GM19239 (cell line): ENCODE data around the gene CCDC106.

Experiments used
- DNase-seq: peaks from one replicate; pipeline ENCODE4 v3.0.0; 2011; ENCODE audit warnings: low spot score; ENCODE audit not compliant: insufficient read length
- FAIRE-seq: peaks from 2 replicates; lab custom pipeline; 2011; peaks lifted over from hg19 to GRCh38; lab: Jason Lieb, UNC

Gene CCDC106

GRCh38 chr19:55692681-55693081, 44.7 kb downstream of the CCDC106 start:
- no peak for DNase-seq
- FAIRE-seq: no peak

GRCh38 chr19:55693336-55693974, 45.4 kb downstream of the CCDC106 start:
- no peak for DNase-seq
- no peak for FAIRE-seq

- FAIRE-seq (no peak), DNase-seq (no peak)
Measured at GRCh38 chr19:55694241-55694655, 46.2 kb downstream of the CCDC106 start.

GRCh38 chr19:55694656-55695491, 46.9 kb downstream of the CCDC106 start:
- FAIRE-seq (no peak), DNase-seq (no peak)

- no peak for FAIRE-seq
Measured at GRCh38 chr19:55695511-55696290, 47.7 kb downstream of the CCDC106 start.

GRCh38 chr19:55696301-55697068, 48.5 kb downstream of the CCDC106 start:
- DNase-seq (no peak), FAIRE-seq (no peak)

More at GRCh38 chr19:55695511-55696290, 47.7 kb downstream of the CCDC106 start:
- no peak for DNase-seq

GRCh38 chr19:55697069-55697440, 49.0 kb downstream of the CCDC106 start:
- DNase-seq: no peak

GRCh38 chr19:55697698-55698097, 49.7 kb downstream of the CCDC106 start:
- FAIRE-seq: no peak
- no peak for DNase-seq

More at GRCh38 chr19:55697069-55697440, 49.0 kb downstream of the CCDC106 start:
- FAIRE-seq: no peak

- DNase-seq (no peak), FAIRE-seq (no peak)
Measured at GRCh38 chr19:55698256-55698655, 50.2 kb downstream of the CCDC106 start.

- FAIRE-seq: no peak
- DNase-seq: no peak
Measured at GRCh38 chr19:55699221-55699620, 51.2 kb downstream of the CCDC106 start.

- DNase-seq: no peak
- no peak for FAIRE-seq
Measured at GRCh38 chr19:55700813-55701212, 52.8 kb downstream of the CCDC106 start.

GRCh38 chr19:55702131-55702627, 54.2 kb downstream of the CCDC106 start:
- FAIRE-seq (no peak), DNase-seq (no peak)
